GM18502 (cell line): ENCODE measurements around the gene MAD1L1.
A peak's percentile ranks its signal among the peaks of the same experiment; 100 is the strongest.

Experiments used
- ATAC-seq: cut with Tn5 transposase; IDR thresholded peaks from one replicate; pipeline ENCODE4 v1.9.1; 2021; ENCODE audit warnings: mild to moderate bottlenecking; ENCODE audit not compliant: unreplicated experiment, poor library complexity

The MAD1L1 gene

GRCh38 chr7:2244404-2244995 lies 11.8 kb upstream of the MAD1L1 start:
- no peak for ATAC-seq

- ATAC-seq: no peak
Measured at GRCh38 chr7:2243458-2243857, 10.7 kb upstream of the MAD1L1 start.

- ATAC-seq: peak; percentile 20
Measured at GRCh38 chr7:2242541-2243429, 10.0 kb upstream of the MAD1L1 start.

- ATAC-seq: peak; percentile 65
Measured at GRCh38 chr7:2241580-2242540, 9.1 kb upstream of the MAD1L1 start, which contains the start of the genes MRM2 and NUDT1. TSS of gene MRM2 (minus strand) at chr7:2242205. CDS start at chr7:2242169, 36 bp downstream. TSS of gene NUDT1 (plus strand) at chr7:2242226. CDS start at chr7:2244575, 2,349 bp downstream.

- no peak for ATAC-seq
Measured at GRCh38 chr7:2239242-2239641, 6.5 kb upstream of the MAD1L1 start.

- peak; percentile 72 for ATAC-seq
Measured at GRCh38 chr7:2237109-2237602, 4.4 kb upstream of the MAD1L1 start.

GRCh38 chr7:2233926-2234325 lies 1.2 kb upstream of the MAD1L1 start:
- ATAC-seq: no peak

GRCh38 chr7:2231992-2232765 lies 566 bp downstream of the MAD1L1 start:
- peak; percentile 40 for ATAC-seq

GRCh38 chr7:2230882-2231281 lies 1.9 kb downstream of the MAD1L1 start:
- no peak for ATAC-seq

- no peak for ATAC-seq
Measured at GRCh38 chr7:2230226-2230625, 2.5 kb downstream of the MAD1L1 start.

GRCh38 chr7:2229467-2229866 lies 3.3 kb downstream of the MAD1L1 start:
- no peak for ATAC-seq

GRCh38 chr7:2228921-2229320 lies 3.8 kb downstream of the MAD1L1 start:
- ATAC-seq: no peak

- ATAC-seq: no peak
Measured at GRCh38 chr7:2227699-2228098, 5.0 kb downstream of the MAD1L1 start.

- ATAC-seq: no peak
Measured at GRCh38 chr7:2225830-2226229, 6.9 kb downstream of the MAD1L1 start.

GRCh38 chr7:2225336-2225735 lies 7.4 kb downstream of the MAD1L1 start:
- no peak for ATAC-seq

- no peak for ATAC-seq
Measured at GRCh38 chr7:2224934-2225333, 7.8 kb downstream of the MAD1L1 start.

GRCh38 chr7:2224491-2224928 lies 8.2 kb downstream of the MAD1L1 start:
- no peak for ATAC-seq

- ATAC-seq: no peak
Measured at GRCh38 chr7:2223321-2223720, 9.4 kb downstream of the MAD1L1 start.

- ATAC-seq: no peak
Measured at GRCh38 chr7:2222516-2222915, 10.2 kb downstream of the MAD1L1 start.
